ENCODE measurements around the gene SECTM1.

DNA sequence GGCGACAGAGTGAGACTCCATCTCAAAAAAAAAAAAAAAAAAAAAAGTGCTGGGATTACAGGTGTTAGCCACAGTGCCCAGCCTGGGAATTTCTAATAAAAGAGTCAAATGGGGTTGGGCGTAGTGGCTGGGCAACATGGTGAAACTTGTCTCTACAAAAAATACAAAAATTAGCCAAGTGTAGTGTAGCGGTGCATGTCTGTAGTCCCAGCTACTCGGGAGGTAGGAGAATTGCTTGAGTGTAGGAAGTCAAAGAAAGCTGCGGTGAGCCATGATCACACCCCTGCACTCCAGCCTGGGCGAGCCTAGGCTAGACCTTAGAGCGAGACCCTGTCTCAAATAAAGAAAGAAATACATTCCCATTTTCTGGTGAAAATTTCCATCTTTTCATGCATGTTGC, 35.6 kb upstream of the SECTM1 start:
- TF ChIP-seq, protein P1, sequence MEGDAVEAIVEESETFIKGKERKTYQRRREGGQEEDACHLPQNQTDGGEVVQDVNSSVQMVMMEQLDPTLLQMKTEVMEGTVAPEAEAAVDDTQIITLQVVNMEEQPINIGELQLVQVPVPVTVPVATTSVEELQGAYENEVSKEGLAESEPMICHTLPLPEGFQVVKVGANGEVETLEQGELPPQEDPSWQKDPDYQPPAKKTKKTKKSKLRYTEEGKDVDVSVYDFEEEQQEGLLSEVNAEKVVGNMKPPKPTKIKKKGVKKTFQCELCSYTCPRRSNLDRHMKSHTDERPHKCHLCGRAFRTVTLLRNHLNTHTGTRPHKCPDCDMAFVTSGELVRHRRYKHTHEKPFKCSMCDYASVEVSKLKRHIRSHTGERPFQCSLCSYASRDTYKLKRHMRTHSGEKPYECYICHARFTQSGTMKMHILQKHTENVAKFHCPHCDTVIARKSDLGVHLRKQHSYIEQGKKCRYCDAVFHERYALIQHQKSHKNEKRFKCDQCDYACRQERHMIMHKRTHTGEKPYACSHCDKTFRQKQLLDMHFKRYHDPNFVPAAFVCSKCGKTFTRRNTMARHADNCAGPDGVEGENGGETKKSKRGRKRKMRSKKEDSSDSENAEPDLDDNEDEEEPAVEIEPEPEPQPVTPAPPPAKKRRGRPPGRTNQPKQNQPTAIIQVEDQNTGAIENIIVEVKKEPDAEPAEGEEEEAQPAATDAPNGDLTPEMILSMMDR (IDR thresholded peaks at IDR 0.05 in 4 of 5, conservative IDR thresholded peaks at IDR 0.05 in 1 of 5), result no peak
- no peak for TF ChIP-seq POLR2A (IDR thresholded peaks at IDR 0.05)

Data from gastrocnemius medialis (tissue), 4 donors.